CD14-positive monocyte (primary cell): Measurements from ENCODE around the gene TTC28. TPM values are rescaled to one million over a fixed set of nuclear protein-coding genes. Genes with fewer than 3 reads are reported as not detected.

Experiments
- DNase-seq, 3 donors: peaks; one replicate each; pipeline ENCODE4 v3.0.0-alpha.2; 2011 to 2022
- H2AFZ ChIP-seq: 2 replicates; pipeline ENCODE4 v1.6.0; 2012; ENCODE audit warnings: mild to moderate bottlenecking, low read depth, low read length, inconsistent platforms; ENCODE audit not compliant: insufficient read depth, poor library complexity, severe bottlenecking
- H3K27ac ChIP-seq, 2 donors: 1 replicate in 1 of 2; 2 replicates in 1 of 2; pipeline ENCODE4 v1.5.1; 2012 to 2013; ENCODE audit warnings: low read length in 2 of 2, control low read depth in 1 of 2, inconsistent platforms in 1 of 2, low read depth in 1 of 2, mild to moderate bottlenecking in 1 of 2
- H3K27me3 ChIP-seq, 2 donors: one replicate each; pipeline versions ENCODE4 v1.6.0 to v1.6.1; 2011 to 2013; ENCODE audit warnings: low read length in 2 of 2; ENCODE audit not compliant: control insufficient read depth in 2 of 2, insufficient read depth in 2 of 2
- H3K36me3 ChIP-seq, 2 donors: replicated peaks in 1 of 2; 1 replicate in 1 of 2; 2 replicates in 1 of 2; pipeline versions ENCODE4 v1.5.1 to v1.6.1; 2012 to 2013; ENCODE audit warnings: low read length in 2 of 2, control low read depth in 1 of 2, inconsistent platforms in 1 of 2, mild to moderate bottlenecking in 1 of 2; ENCODE audit not compliant: insufficient read depth in 2 of 2, control insufficient read depth in 1 of 2
- H3K4me1 ChIP-seq, 2 donors: 1 replicate in 1 of 2; 2 replicates in 1 of 2; pipeline versions ENCODE4 v1.5.1 to v1.6.1; 2012 to 2013; ENCODE audit warnings: low read length in 2 of 2, control low read depth in 1 of 2, inconsistent platforms in 1 of 2, mild to moderate bottlenecking in 1 of 2, moderate library complexity in 1 of 2; ENCODE audit not compliant: insufficient read depth in 2 of 2, control insufficient read depth in 1 of 2
- H3K4me2 ChIP-seq: replicated peaks from 2 replicates; pipeline ENCODE3; 2012; ENCODE audit warnings: low read length, moderate library complexity, mild to moderate bottlenecking; ENCODE audit not compliant: poor library complexity, severe bottlenecking; ENCODE audit errors: extremely low read depth
- H3K4me3 ChIP-seq, 3 experiments: fragments of 200-600 bp in 1 of 3; sonication (generic) in 1 of 3; replicated peaks in 1 of 3; 1 replicate in 2 of 3; 2 replicates in 1 of 3; pipeline ENCODE4 v1.5.1; 2011 to 2013; ENCODE audit warnings: low read length in 3 of 3, mild to moderate bottlenecking in 3 of 3, control low read depth in 2 of 3, low read depth in 2 of 3, inconsistent platforms in 1 of 3, moderate library complexity in 1 of 3
- H3K79me2 ChIP-seq: 2 replicates; pipeline ENCODE4 v1.6.0; 2012; ENCODE audit warnings: mild to moderate bottlenecking, control low read depth, inconsistent platforms, low read length, moderate library complexity; ENCODE audit not compliant: insufficient read depth
- H3K9ac ChIP-seq: 2 replicates; pipeline ENCODE4 v1.6.0; 2017; ENCODE audit warnings: low read length, mild to moderate bottlenecking; ENCODE audit not compliant: insufficient read depth, poor library complexity, severe bottlenecking
- H3K9me3 ChIP-seq, 2 donors: replicated peaks in 1 of 2; 1 replicate in 1 of 2; 2 replicates in 1 of 2; pipeline versions ENCODE4 v1.5.1 to v1.6.1; 2012 to 2013; ENCODE audit warnings: low read length in 2 of 2, control low read depth in 1 of 2; ENCODE audit not compliant: control insufficient read depth in 1 of 2, insufficient read depth in 1 of 2
- H4K20me1 ChIP-seq: 2 replicates; pipeline ENCODE4 v1.6.0; 2012; ENCODE audit warnings: mild to moderate bottlenecking, low read length, control low read depth, moderate library complexity; ENCODE audit not compliant: insufficient read depth
- H3K27ac Mint-ChIP-seq, 7 donors: one replicate each; pipeline ENCODE4 v1.8.0; 2020; ENCODE audit warnings: mild to moderate bottlenecking in 7 of 7, mixed read lengths in 7 of 7, moderate library complexity in 6 of 7, inconsistent platforms in 2 of 7
- H3K27me3 Mint-ChIP-seq, 3 donors: one replicate each; pipeline ENCODE4 v1.8.0; 2021 to 2022; ENCODE audit warnings: low read depth in 3 of 3, mild to moderate bottlenecking in 3 of 3, mixed read lengths in 3 of 3, moderate library complexity in 3 of 3, inconsistent platforms in 1 of 3
- H3K36me3 Mint-ChIP-seq, 2 donors: one replicate each; pipeline ENCODE4 v1.8.0; 2020; ENCODE audit warnings: mixed read lengths in 2 of 2, inconsistent platforms in 1 of 2, mild to moderate bottlenecking in 1 of 2
- H3K4me1 Mint-ChIP-seq: one replicate; pipeline ENCODE4 v1.8.0; 2020; ENCODE audit warnings: mild to moderate bottlenecking, mixed read lengths
- H3K4me3 Mint-ChIP-seq, 2 donors: one replicate each; pipeline ENCODE4 v1.8.0; 2020; ENCODE audit warnings: mild to moderate bottlenecking in 2 of 2, mixed read lengths in 2 of 2, moderate library complexity in 1 of 2
- H3K9me3 Mint-ChIP-seq, 7 donors: one replicate each; pipeline ENCODE4 v1.8.0; 2020 to 2022; ENCODE audit warnings: mixed read lengths in 7 of 7, mild to moderate bottlenecking in 6 of 7, moderate library complexity in 6 of 7, inconsistent platforms in 2 of 7
- WGBS: methylation state at CpG from one replicate; pipeline ENCODE4 v1.1.5; 2013; ENCODE audit warnings: missing lambda C conversion rate; ENCODE audit not compliant: insufficient coverage; 5-methylcytosine and 5-hydroxymethylcytosine counted together
- intact Hi-C, 2 donors: fragments of 100-400 bp; cut with micrococcal nuclease; formaldehyde crosslinking; loops; one replicate each; pipeline versions ENCODE4 v1.15.0 to v1.15.1; 2023
- polyA plus RNA-seq, 3 donors: library from polyadenylated mRNA; depleted of rRNA in 1 of 3; unstranded in 2 of 3; stranded (reverse) in 1 of 3; fragments of 300-500 nt in 2 of 3; fragments of >200 nt in 1 of 3; fragmentation: Illumina TruSeq in 2 of 3; gene quantifications; 1 replicate in 2 of 3; 2 replicates in 1 of 3; pipeline ENCODE4 v1.2.3, GENCODE V29; 2012 to 2021
- TF ChIP-seq, protein P1 (sequence below): fragments of 200-600 bp; IDR thresholded peaks from one replicate; pipeline ENCODE4 v1.8.0; 2022; ENCODE audit warnings: antibody characterized with exemption, mild to moderate bottlenecking

The TTC28 gene
- polyA plus RNA-seq, 3 donors = 0.24 to 0.61 TPM; not detected in 1

DNA sequence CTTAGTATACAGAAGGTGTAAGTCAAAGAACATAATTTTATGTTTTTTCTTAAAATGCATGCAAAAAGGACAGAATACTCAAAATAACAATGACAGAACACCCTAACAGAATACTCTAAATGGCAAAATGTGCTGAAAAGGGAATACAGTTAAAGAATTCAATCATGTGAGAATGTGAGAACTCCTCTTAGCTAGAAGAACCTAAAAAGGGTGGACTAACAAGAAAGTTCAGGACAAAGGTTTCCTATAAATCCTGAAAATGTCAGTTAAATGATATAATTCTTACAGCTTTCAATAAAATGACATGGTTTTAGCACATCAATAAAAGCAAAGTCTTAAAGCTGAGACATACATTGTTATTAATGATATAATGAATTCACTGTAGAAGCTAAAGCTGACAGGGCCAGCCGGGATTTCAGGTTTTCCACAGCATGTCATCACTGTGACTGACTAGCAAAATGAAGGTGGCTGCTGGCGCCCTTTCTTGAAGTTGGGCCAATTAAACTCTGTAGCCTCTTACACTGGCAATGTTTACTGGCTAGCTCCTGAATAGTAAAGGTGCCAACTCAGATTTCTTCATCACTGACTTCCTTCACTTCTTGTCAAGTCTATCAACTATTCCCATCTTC, 244.4 kb downstream of the TTC28 start:
- H3K4me3 Mint-ChIP-seq = no peak overlapping the region
- no peak overlapping the region for H3K27ac ChIP-seq
- no peak overlapping the region for H3K9ac ChIP-seq
- no peaks in the 10 kb centered on the region for H3K4me1 ChIP-seq
- TF ChIP-seq, protein P1, sequence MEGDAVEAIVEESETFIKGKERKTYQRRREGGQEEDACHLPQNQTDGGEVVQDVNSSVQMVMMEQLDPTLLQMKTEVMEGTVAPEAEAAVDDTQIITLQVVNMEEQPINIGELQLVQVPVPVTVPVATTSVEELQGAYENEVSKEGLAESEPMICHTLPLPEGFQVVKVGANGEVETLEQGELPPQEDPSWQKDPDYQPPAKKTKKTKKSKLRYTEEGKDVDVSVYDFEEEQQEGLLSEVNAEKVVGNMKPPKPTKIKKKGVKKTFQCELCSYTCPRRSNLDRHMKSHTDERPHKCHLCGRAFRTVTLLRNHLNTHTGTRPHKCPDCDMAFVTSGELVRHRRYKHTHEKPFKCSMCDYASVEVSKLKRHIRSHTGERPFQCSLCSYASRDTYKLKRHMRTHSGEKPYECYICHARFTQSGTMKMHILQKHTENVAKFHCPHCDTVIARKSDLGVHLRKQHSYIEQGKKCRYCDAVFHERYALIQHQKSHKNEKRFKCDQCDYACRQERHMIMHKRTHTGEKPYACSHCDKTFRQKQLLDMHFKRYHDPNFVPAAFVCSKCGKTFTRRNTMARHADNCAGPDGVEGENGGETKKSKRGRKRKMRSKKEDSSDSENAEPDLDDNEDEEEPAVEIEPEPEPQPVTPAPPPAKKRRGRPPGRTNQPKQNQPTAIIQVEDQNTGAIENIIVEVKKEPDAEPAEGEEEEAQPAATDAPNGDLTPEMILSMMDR = no peak
- H3K4me2 ChIP-seq = no peak overlapping the region
- no peaks in the 10 kb centered on the region for H3K79me2 ChIP-seq
- no peaks in the 10 kb centered on the region for H4K20me1 ChIP-seq
- no peaks in the 10 kb centered on the region for H3K9me3 ChIP-seq
- H3K9me3 Mint-ChIP-seq = no peaks in the 10 kb centered on the region
- no peak overlapping the region for H3K27ac Mint-ChIP-seq
- H2AFZ ChIP-seq = no peak overlapping the region
- H3K36me3 Mint-ChIP-seq = no peaks in the 10 kb centered on the region
- 100% methylated on average over 1 of the region's 2 CpGs for WGBS
- no peaks in the 10 kb centered on the region for H3K27me3 ChIP-seq
- no peak overlapping the region for H3K4me3 ChIP-seq
- intact Hi-C loops = no loop called here
- no peak for DNase-seq
- H3K27me3 Mint-ChIP-seq = peaks cover 0 to 2% (median 0%) of the 10 kb centered on the region in 3 donors
- H3K4me1 Mint-ChIP-seq = no peaks in the 10 kb centered on the region
- H3K36me3 ChIP-seq = no peaks in the 10 kb centered on the region

DNA sequence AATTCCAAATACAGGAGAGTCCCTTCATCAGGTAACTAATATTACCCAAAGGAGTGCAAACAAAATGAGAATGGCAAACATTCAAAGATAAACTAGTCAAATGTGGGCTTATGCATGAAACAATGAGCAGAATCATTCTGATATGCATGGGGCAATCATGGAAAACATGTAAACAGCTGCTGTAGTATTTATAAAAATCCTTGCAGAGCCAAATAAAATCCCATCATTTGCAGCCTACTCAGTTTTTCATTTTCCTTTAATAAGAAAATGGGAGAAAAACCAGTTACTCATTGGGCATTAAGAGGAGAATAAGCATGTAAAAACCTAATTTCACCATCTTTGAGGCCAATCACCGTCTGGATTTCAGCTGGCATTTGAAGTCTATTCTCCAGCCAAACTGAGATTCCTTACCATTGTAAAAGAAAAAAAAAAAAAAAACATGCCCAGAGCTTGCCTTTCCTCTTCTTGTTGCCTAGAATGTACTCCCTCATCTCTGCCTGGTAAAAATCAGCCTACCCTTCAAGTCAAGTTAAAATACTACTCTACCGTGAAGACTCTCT, 249.1 kb downstream of the TTC28 start:
- Histone ChIP-seq H3K27ac (no peak overlapping the region), H2AFZ (no peak overlapping the region), H4K20me1 (no peaks in the 10 kb centered on the region), H3K4me1 (no peaks in the 10 kb centered on the region), H3K36me3 (no peaks in the 10 kb centered on the region), H3K9me3 (no peaks in the 10 kb centered on the region), H3K27me3 (no peaks in the 10 kb centered on the region), H3K9ac (no peak overlapping the region), H3K4me2 (no peak overlapping the region), H3K79me2 (no peaks in the 10 kb centered on the region), H3K4me3 (no peak overlapping the region)
- Mint-ChIP-seq H3K27ac (no peak overlapping the region), H3K4me3 (no peak overlapping the region), H3K9me3 (no peaks in the 10 kb centered on the region), H3K27me3 (peaks cover 0 to 6% (median 0%) of the 10 kb centered on the region in 3 donors), H3K4me1 (no peaks in the 10 kb centered on the region), H3K36me3 (no peaks in the 10 kb centered on the region)
- intact Hi-C loops = loop anchor here in 1 of 2 donors (5.0 kb wide), 1 partner anchor 53 kb away; no protein-coding TSS in a partner anchor
- DNase-seq = no peak
- TF ChIP-seq, protein P1 = no peak
- WGBS = 94% methylated on average over 2 of the region's 2 CpGs
